HEK293 (cell line): ENCODE results near the gene CDK5.
A peak's percentile ranks its signal among the peaks of the same experiment; 100 is the strongest.

Experiments used
- CTCF ChIA-PET: fragments of 350-600 bp; formaldehyde crosslinking; extraction: SDS; loops from one replicate; lab custom pipeline; 2021; ENCODE audit warnings: antibody characterized with exemption; lab: Yijun Ruan, JAX
- POLR2A ChIA-PET: fragments of 300-600 bp; formaldehyde crosslinking; extraction: SDS; loops from one replicate; lab custom pipeline; 2020; ENCODE audit warnings: antibody characterized with exemption, inconsistent platforms; lab: Yijun Ruan, JAX
- H3K27ac ChIP-seq: fragments of 200-500 bp; sonication (Bioruptor generic); 2 replicates; pipeline ENCODE4 v1.5.1; 2014; ENCODE audit warnings: low read depth, low read length, control low read depth, inconsistent platforms; ENCODE audit errors: extremely low read depth
- H3K36me3 ChIP-seq, 2 experiments: fragments of 200-500 bp in 1 of 2; sonication (Bioruptor generic) in 1 of 2; 1 replicate in 1 of 2; 2 replicates in 1 of 2; pipeline ENCODE4 v1.5.1; 2014 to 2017; ENCODE audit warnings: inconsistent platforms in 2 of 2, low read length in 2 of 2; ENCODE audit not compliant: control insufficient read depth in 2 of 2, insufficient read depth in 1 of 2
- H3K4me1 ChIP-seq: fragments of 200-500 bp; sonication (Bioruptor generic); 2 replicates; pipeline ENCODE4 v1.5.1; 2014; ENCODE audit warnings: mild to moderate bottlenecking, low read length, inconsistent platforms; ENCODE audit not compliant: control insufficient read depth, insufficient read depth
- H3K4me3 ChIP-seq: 2 replicates; pipeline ENCODE4 v1.5.1; 2011; ENCODE audit warnings: low read depth, mild to moderate bottlenecking, control low read depth, low read length, moderate library complexity
- H3K9me3 ChIP-seq: fragments of 200-500 bp; sonication (Bioruptor generic); 2 replicates; pipeline ENCODE4 v1.5.1; 2014; ENCODE audit warnings: low read depth, low read length, inconsistent platforms; ENCODE audit not compliant: control insufficient read depth, insufficient read depth
- KLF1 ChIP-seq: fragments of 450-650 bp; formaldehyde crosslinking; IDR thresholded peaks from 2 replicates; pipeline ENCODE4 v1.5.1; 2016; ENCODE audit warnings: missing biosample characterization, missing genetic modification characterization
- KLF8 ChIP-seq: fragments of 450-650 bp; formaldehyde crosslinking; IDR thresholded peaks from 2 replicates; pipeline ENCODE4 v1.5.1; 2016; ENCODE audit warnings: missing biosample characterization, missing genetic modification characterization
- KLF9 ChIP-seq: fragments of 450-650 bp; formaldehyde crosslinking; IDR thresholded peaks from 2 replicates; pipeline ENCODE4 v1.5.1; 2016; ENCODE audit warnings: missing biosample characterization, missing genetic modification characterization, low read depth
- TRIM28 ChIP-seq: IDR thresholded peaks from 2 replicates; pipeline ENCODE4 v1.6.1; 2011; ENCODE audit warnings: low read length, control low read depth, borderline replicate concordance
- ZBTB11 ChIP-seq: fragments of 450-650 bp; formaldehyde crosslinking; conservative IDR thresholded peaks from 2 replicates; pipeline ENCODE4 v1.5.1; 2016; ENCODE audit warnings: low read depth, missing biosample characterization, missing genetic modification characterization
- ZEB2 ChIP-seq: fragments of 450-650 bp; formaldehyde crosslinking; IDR thresholded peaks from 2 replicates; pipeline ENCODE4 v1.5.1; 2016; ENCODE audit warnings: missing biosample characterization, missing genetic modification characterization
- ZNF133 ChIP-seq: fragments of 450-650 bp; formaldehyde crosslinking; IDR thresholded peaks from 2 replicates; pipeline ENCODE4 v1.5.1; 2016; ENCODE audit warnings: missing biosample characterization, missing genetic modification characterization
- ZNF148 ChIP-seq: fragments of 450-650 bp; formaldehyde crosslinking; IDR thresholded peaks from 2 replicates; pipeline ENCODE4 v1.5.0; 2017; ENCODE audit warnings: missing biosample characterization, missing genetic modification characterization, borderline replicate concordance
- ZNF274 ChIP-seq, 2 experiments: fragments of 200-500 bp in 1 of 2; fragments of 450-650 bp in 1 of 2; sonication (Bioruptor generic) in 1 of 2; formaldehyde crosslinking in 1 of 2; IDR thresholded peaks; 2 replicates each; pipeline versions ENCODE4 v1.5.1 to v1.6.1; 2014 to 2016; ENCODE audit warnings: borderline replicate concordance in 1 of 2, inconsistent platforms in 1 of 2, low read length in 1 of 2, missing biosample characterization in 1 of 2, missing genetic modification characterization in 1 of 2
- ZNF510 ChIP-seq: fragments of 450-650 bp; formaldehyde crosslinking; IDR thresholded peaks from 2 replicates; pipeline ENCODE4 v1.5.1; 2018; ENCODE audit warnings: mild to moderate bottlenecking, missing genetic modification characterization, missing biosample characterization; ENCODE audit not compliant: insufficient replicate concordance
- ZNF513 ChIP-seq: fragments of 450-650 bp; IDR thresholded peaks from 2 replicates; pipeline ENCODE4 v1.5.1; 2018; ENCODE audit warnings: missing biosample characterization, missing genetic modification characterization
- ZNF677 ChIP-seq: fragments of 450-650 bp; IDR thresholded peaks from 2 replicates; pipeline ENCODE4 v1.5.0; 2018; ENCODE audit warnings: missing biosample characterization, mild to moderate bottlenecking, missing genetic modification characterization, moderate library complexity
- ZNF76 ChIP-seq: fragments of 450-650 bp; formaldehyde crosslinking; IDR thresholded peaks from 2 replicates; pipeline ENCODE4; 2016; ENCODE audit warnings: low read depth, missing biosample characterization, missing genetic modification characterization, borderline replicate concordance
- ZNF776 ChIP-seq: fragments of 450-650 bp; formaldehyde crosslinking; IDR thresholded peaks from 2 replicates; pipeline ENCODE4 v1.5.0; 2017; ENCODE audit warnings: missing biosample characterization, missing genetic modification characterization, borderline replicate concordance
- ZXDB ChIP-seq: fragments of 450-650 bp; formaldehyde crosslinking; IDR thresholded peaks from 2 replicates; pipeline ENCODE4 v1.5.1; 2016; ENCODE audit warnings: missing biosample characterization, missing genetic modification characterization

The CDK5 gene

GRCh38 chr7:151031011-151031410, 26.7 kb downstream of the CDK5 start:
- H3K4me1 ChIP-seq = no peaks in the 10 kb centered on the region
- no peak overlapping the region for H3K4me3 ChIP-seq
- POLR2A ChIA-PET = no interaction called here

GRCh38 chr7:151028948-151029501, 28.7 kb downstream of the CDK5 start:
- TF ChIP-seq KLF1 (tag by site-specific recombination) = 0 out of 2 replicates have a peak, but pooled peaks have one; percentile 2
- no peak for TF ChIP-seq ZNF776 (tag by site-specific recombination)
- TF ChIP-seq ZNF76 = no peak
- TF ChIP-seq ZXDB (tag by site-specific recombination) = no peak
- 0 out of 2 replicates have a peak, but pooled peaks have one; percentile 3 for TF ChIP-seq ZBTB11 (tag by site-specific recombination)
- TF ChIP-seq ZNF513 (tag by site-specific recombination) = no peak
- TF ChIP-seq TRIM28 = no peak; the same call in 1 of the 2 replicates
- no peak for TF ChIP-seq ZNF510 (tag by site-specific recombination)
- H3K36me3 ChIP-seq = peaks cover 0 to 22% of the 10 kb centered on the region in 2 experiments; a peak in 1 of 3 replicates
- no peaks in the 10 kb centered on the region for H3K4me1 ChIP-seq
- H3K27ac ChIP-seq = no peak overlapping the region
- H3K4me3 ChIP-seq = peak overlapping the region; percentile 84
- no peaks in the 10 kb centered on the region for H3K9me3 ChIP-seq
- ChIA-PET POLR2A (interaction anchor here (0.7 to 2.4 kb wide), 15 partner anchors 9 to 198 kb away, joined by 3 to 26 read pairs (median 8); partner anchors contain the start of genes ABCF2, AGAP3, ASIC3 and CDK5), CTCF (interaction anchor here (0.6 to 1.5 kb wide), 8 partner anchors 10 to 86 kb away, joined by 3 to 20 read pairs (median 4); no protein-coding TSS in a partner anchor)

More at GRCh38 chr7:151031011-151031410, 26.7 kb downstream of the CDK5 start:
- TF ChIP-seq ZNF133 (no peak), ZEB2 (tag by site-specific recombination) (no peak), ZNF274 (IDR thresholded peaks at IDR 0.05; ENCODE audit: low read length) (no peak), ZNF274 (tag by site-specific recombination; IDR thresholded peaks at IDR 0.05; ENCODE audit: borderline replicate concordance) (no peak)
- peaks cover 0 to 42% of the 10 kb centered on the region in 2 experiments; a peak in 1 of 3 replicates for H3K36me3 ChIP-seq
- H3K27ac ChIP-seq = no peak overlapping the region
- CTCF ChIA-PET = interaction anchor here (0.6 kb wide), 1 partner anchor 1278 kb away, joined by 3 read pairs; no protein-coding TSS in a partner anchor
- H3K9me3 ChIP-seq = no peaks in the 10 kb centered on the region

GRCh38 chr7:151028131-151028947, 29.4 kb downstream of the CDK5 start, which contains the start of gene ABCB8:
ABCB8 (plus strand) TSS chr7:151028450; CDS start chr7:151028516, 66 bp downstream.
- ChIA-PET CTCF (interaction anchor here (0.6 to 1.5 kb wide), 11 partner anchors 8 to 95 kb away, joined by 3 to 20 read pairs (median 4); no protein-coding TSS in a partner anchor), POLR2A (interaction anchor here (0.6 to 2.4 kb wide), 20 partner anchors 10 to 199 kb away, joined by 3 to 26 read pairs (median 5); partner anchors contain the start of genes ABCF2, AGAP3, ASIC3 and CDK5)
- no peaks in the 10 kb centered on the region for H3K9me3 ChIP-seq
- H3K27ac ChIP-seq = no peak within 1 kb of the TSS
- no peaks in the 10 kb centered on the region for H3K4me1 ChIP-seq
- peaks cover 0 to 17% of the 10 kb centered on the region in 2 experiments; a peak in 1 of 3 replicates for H3K36me3 ChIP-seq
- peak within 1 kb of the TSS; percentile 84 for H3K4me3 ChIP-seq
- TF ChIP-seq ZNF148 (tag by site-specific recombination) (no peak), KLF9 (tag by site-specific recombination) (peak; percentile 79), ZNF677 (no peak), KLF8 (peak; percentile 83), ZBTB11 (tag by site-specific recombination) (peak; percentile 20)
